Right forelimb (tissue), 1 donor: ENCODE results near the gene MAP1LC3B.
"Not testable (repeated sequence)": the region's sequence is repeated elsewhere in the genome, so short reads cannot be mapped to it uniquely, and the experiment has no call there.

Source experiments
- DNase-seq: peaks from one replicate; pipeline ENCODE4 v3.0.0-alpha.2; 2018

The MAP1LC3B gene

GRCh38 chr16:87361916-87362619 is 30.1 kb upstream of the MAP1LC3B start:
- no peak for DNase-seq

DNA sequence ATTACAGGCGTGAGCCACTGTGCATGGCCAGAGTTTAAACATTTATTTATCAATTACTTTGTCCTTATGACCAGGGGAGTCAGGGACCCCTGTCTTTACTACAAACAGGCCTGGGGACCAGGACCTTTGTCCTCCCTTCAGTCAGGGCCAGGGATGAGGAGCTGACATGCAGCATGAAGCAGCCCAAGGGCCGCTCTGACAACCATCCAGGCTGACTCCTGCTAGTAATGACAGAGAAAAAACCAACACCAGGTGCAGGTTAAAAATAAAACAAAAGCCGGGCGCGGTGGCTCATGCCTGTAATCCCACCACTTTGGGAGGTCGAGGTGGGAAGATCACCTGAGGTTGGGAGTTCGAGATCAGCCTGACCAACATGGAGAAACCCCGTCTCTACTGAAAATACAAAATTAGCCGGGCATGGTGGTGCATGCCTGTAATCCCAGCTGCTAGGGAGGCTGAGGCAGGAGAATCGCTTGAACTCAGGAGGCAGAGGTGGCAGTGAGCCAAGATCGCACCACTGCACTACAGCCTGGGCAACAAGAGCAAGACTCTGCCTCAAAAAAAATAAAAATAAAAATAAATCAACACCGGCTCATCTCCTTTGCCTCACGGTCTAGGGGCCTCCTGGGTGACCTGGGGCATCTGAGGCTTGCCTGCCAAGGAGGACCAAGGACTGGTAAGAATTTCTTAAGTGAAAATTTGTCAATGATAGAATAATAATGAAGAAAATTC is 29.1 kb upstream of the MAP1LC3B start:
- not testable (repeated sequence) for DNase-seq

- no peak for DNase-seq
Measured at GRCh38 chr16:87363771-87364455, 28.2 kb upstream of the MAP1LC3B start.

DNA sequence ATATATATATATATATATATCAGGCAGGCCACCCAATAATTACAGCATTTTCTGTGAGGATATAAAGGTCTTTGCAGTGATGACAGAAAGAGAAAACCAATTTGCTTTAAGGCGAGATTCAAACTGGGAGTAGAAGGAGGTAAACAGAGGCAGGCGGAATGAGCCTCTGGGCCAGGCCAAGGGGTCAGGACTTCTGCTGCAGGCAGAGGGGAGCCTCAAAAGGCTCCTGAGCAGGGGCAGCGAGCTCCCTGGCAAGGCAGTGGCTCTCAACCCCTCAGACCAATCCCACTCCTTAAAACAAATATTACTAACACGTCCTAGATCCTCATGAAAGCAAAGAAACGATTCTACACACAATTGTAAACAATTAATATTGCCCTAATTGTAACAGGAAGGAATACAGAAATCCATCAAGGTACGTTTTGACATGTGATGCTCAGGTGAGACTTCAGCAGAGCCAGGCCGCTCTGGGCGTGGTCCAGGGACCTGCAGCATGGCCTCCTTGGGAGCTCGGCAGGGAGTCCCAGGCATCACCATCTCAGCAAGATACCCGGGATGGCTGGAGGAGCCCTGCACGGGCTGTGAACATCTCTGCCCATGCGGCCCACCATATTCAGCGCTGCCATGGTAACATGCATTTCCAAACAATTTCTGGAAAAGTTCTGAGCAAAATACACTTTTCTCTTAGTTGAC is 27.0 kb upstream of the MAP1LC3B start:
- DNase-seq, result no peak

DNA sequence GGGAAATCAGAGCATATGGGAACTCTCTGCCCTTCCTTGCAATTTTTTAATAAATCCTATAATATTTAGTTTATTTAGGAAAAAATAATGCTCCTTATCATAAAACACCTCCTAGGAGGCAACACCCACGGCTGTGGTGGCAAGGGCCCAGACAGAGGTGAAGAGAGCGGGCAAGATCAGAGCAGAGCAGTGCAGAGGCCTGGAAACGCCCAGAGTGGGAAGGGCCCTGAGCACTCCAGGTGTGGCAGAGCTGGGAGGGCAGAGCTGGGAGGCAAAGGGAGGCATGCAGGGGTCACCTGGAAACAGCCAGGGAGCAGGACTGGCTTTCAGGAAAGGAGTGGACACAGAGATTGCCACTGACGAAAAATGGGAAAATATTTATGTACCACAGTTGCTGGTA is 25.8 kb upstream of the MAP1LC3B start:
- no peak for DNase-seq

DNA sequence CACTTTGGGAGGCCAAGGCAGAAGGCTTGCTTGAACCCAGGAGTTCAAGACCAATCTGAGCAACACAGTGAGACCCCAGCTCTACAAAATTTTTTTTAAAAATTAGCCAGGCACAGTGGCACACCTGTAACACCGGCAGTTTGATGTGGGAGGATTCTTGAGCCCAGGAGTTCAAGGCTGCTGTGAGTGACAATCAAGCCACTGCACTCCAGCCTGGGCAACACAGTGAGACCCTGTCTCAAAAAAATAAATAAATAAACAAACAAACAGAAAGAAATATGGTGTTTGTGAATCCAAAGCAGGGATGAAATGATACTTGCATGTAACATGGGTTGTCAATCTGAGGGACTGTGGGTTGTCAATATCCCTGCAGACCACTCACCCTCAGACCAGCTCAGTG is 25.2 kb upstream of the MAP1LC3B start:
- DNase-seq, result no peak

GRCh38 chr16:87367529-87367928 is 24.6 kb upstream of the MAP1LC3B start:
- DNase-seq, result no peak

DNA sequence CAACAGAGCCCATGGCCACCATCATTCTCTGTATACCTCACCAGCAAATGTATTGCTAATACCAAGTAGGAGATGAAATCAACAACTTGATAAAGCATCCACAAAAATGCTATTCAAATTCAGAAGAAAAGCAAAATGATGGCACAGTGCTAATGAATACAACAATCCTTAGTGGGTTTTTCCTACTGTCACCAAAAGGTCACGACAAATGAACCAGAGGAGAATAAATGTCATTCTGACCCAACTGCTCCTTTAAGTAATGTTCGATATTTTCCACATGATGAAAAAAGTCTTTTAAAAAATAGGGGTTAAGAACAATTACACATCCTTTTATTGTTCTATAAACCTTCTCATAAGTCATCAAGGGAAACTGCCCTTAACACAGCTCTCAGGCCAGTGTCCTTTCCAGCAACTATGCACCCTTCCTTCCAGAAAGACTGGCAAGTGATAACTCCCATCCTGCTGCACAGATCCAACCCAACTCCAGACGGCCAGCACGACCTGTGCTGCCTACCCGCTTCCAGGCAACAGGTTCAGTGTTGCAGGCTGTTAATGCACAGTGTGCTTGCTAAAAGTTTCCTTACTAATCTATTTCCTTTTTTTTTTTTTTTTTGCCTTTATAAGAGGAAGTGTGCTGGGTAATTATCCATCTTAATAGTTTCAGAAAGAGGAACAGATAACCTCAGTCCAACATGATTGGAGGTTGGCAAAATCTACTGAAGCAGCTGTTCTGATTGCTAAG is 23.9 kb upstream of the MAP1LC3B start:
- no peak for DNase-seq

DNA sequence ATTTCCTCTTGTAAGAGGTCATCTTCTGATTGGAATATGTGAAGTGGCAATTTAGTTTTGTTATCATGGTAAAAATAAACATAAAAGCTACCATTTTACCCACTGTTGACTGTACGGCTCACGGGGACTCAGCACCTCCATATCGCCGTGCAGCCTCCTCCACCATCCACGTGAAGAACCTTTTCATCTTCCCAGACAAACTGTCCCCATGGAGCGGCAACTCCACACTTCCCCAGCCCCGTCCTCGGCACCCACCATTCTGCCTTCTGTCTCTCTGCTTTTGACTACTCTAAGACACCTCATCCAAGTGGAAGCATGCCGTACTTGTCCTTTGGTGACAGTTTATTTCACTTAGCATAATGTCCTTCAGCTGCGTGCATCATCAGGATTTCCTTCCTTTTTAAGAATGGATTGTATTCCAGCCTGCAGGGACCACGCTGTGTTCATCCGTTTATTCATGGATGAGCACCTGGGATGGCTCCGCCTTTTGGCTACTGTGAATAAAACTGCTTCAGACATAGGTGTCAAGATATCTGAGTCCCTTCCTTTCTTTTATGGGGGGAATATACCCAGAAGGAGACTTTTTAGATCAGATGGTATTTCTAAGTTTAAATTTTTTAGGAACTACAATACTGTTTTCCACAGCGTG is 22.9 kb upstream of the MAP1LC3B start:
- DNase-seq, result no peak

- no peak for DNase-seq
Measured at GRCh38 chr16:87369796-87370719, 22.1 kb upstream of the MAP1LC3B start.

- no peak for DNase-seq
Measured at GRCh38 chr16:87371261-87371866, 20.8 kb upstream of the MAP1LC3B start.

- no peak for DNase-seq
Measured at GRCh38 chr16:87372305-87372704, 19.8 kb upstream of the MAP1LC3B start.

- no peak for DNase-seq
Measured at GRCh38 chr16:87374313-87374712, 17.8 kb upstream of the MAP1LC3B start.

DNA sequence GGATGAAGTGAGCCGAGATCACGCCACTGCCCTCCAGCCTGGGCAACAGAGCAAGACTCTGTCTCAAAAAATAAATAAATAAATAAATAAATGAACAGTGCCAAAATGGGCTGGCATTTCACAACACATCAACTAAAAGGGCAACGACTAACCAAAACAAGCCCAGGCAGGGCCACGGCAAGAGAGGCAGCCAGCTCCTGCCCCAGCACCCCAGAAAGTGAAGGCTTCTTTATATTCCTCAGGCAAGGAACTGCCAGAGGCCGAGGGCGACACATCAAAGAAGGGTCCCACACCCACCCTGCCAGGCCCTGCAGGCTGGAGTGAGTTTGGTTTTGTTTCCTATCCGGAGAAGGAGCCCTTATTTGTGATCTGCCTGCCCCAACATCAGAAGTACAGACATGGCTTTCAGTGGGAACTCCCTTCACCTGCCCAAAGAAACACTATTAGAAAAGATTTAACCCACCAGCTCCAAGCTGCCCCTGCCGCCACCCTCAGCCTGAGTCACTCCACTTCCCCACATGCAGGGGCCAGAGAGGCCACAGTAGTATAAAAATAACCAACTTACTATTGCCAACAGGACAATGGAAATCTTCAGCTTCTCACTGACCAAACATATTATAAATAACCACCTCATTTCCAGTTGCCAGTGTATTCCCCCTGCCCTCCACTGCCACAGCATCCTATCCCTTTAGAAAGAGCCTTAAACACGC is 16.6 kb upstream of the MAP1LC3B start:
- no peak for DNase-seq

GRCh38 chr16:87376660-87377059 is 15.5 kb upstream of the MAP1LC3B start:
- DNase-seq, result no peak

- DNase-seq, result not testable (repeated sequence)
Measured at GRCh38 chr16:87379312-87379752, 12.8 kb upstream of the MAP1LC3B start.

DNA sequence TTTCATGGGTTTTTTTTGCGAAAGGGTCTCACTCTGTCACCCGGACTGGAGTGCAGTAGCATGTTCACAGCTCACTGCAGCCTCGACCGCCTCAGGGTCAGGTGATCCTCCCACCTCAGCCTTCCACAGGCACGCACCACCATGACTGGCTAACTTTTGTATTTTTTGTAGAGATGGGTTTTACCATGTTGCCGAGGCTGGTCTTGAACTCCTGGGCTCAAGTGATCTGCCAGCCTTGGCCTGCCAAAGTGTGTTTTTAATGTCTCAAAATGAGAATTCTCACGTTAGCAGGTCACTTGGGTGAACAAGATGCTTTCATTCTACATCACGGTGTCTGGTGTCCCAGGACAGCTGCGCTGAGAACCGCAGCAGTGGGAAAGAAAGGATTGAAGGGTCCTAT is 11.7 kb upstream of the MAP1LC3B start:
- no peak for DNase-seq

GRCh38 chr16:87380881-87381280 is 11.3 kb upstream of the MAP1LC3B start:
- DNase-seq, result no peak

DNA sequence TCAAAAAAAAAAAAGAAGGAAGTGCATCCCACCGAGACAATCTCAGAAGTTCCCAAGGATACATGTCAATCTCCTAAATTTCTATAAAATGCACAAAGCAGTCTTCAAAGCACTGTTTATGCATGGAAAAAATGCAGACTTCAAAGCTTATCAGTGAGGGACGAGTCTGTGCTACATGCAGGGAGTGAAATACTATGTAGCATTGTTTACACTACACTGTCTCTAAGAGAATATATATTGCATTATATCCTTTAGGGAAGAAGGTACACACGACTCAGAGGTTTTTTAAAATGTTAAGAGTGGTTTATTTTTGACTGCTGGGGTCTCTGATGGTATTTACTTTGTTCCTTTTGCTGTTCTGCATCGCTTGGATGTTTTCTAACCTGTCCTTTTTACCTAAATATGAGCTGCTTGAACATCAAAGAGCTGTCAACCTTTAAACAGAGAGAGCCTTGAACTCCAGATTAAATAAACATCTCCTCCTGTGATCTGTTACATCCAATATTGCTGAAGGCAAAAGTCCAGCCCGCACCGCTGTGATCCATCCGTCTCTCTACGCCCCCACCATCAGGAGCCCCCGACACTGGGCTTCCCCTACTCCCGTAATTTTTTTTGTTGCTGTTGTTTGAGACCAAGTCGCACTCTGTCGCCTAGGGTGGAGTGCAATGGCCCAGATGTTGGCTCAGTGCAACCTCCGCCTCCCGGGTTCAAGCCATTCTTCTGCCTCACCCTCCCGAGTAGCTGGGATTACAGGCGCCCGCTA is 9.9 kb upstream of the MAP1LC3B start:
- DNase-seq, result no peak
